ENCODE measurements around the gene SLC26A6.

DNA sequence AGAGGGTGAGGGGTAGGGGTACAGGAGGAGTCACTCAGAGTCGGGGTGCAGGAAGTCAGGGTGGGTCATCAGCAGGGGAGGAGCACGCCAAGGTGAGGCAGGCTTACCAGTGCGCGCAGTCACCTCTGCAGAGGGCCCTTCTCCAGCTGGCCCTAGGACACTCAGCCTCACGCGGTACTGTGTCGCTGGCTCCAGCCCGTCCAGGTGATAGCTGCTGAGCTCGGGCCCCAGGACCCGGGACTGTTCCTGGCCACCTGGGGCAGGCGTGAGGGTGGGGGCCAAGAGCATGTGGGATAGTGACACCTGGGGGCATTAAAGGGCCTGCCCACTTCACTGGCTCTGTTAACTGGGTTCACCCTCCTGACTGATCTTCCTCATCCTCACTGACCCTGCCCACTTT lies 47.6 kb downstream of the SLC26A6 start:
- TF ChIP-seq ATF3 (CRISPR knock-in tag; conservative IDR thresholded peaks at IDR 0.05) (no peak), FOXJ3 (CRISPR knock-in tag; IDR thresholded peaks at IDR 0.05; ENCODE audit: borderline replicate concordance) (no peak), IRF1 (CRISPR knock-in tag; IDR thresholded peaks at IDR 0.05) (no peak), TCF7 (CRISPR knock-in tag; IDR thresholded peaks at IDR 0.05; ENCODE audit: low read depth) (no peak), CREB1 (CRISPR knock-in tag; IDR thresholded peaks at IDR 0.05) (no peak), NFYB (CRISPR knock-in tag; conservative IDR thresholded peaks at IDR 0.05; ENCODE audit: low read depth) (no peak), GABPB1 (CRISPR knock-in tag; IDR thresholded peaks at IDR 0.05) (no peak), TP53 (CRISPR knock-in tag; IDR thresholded peaks at IDR 0.05) (no peak), JUN (CRISPR knock-in tag; IDR thresholded peaks at IDR 0.05) (no peak), ELF4 (CRISPR knock-in tag; IDR thresholded peaks at IDR 0.05; ENCODE audit: low read depth) (no peak)
- TF ChIP-seq, protein P1, sequence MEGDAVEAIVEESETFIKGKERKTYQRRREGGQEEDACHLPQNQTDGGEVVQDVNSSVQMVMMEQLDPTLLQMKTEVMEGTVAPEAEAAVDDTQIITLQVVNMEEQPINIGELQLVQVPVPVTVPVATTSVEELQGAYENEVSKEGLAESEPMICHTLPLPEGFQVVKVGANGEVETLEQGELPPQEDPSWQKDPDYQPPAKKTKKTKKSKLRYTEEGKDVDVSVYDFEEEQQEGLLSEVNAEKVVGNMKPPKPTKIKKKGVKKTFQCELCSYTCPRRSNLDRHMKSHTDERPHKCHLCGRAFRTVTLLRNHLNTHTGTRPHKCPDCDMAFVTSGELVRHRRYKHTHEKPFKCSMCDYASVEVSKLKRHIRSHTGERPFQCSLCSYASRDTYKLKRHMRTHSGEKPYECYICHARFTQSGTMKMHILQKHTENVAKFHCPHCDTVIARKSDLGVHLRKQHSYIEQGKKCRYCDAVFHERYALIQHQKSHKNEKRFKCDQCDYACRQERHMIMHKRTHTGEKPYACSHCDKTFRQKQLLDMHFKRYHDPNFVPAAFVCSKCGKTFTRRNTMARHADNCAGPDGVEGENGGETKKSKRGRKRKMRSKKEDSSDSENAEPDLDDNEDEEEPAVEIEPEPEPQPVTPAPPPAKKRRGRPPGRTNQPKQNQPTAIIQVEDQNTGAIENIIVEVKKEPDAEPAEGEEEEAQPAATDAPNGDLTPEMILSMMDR (IDR thresholded peaks at IDR 0.05): no peak
- TF ChIP-seq, protein P2, sequence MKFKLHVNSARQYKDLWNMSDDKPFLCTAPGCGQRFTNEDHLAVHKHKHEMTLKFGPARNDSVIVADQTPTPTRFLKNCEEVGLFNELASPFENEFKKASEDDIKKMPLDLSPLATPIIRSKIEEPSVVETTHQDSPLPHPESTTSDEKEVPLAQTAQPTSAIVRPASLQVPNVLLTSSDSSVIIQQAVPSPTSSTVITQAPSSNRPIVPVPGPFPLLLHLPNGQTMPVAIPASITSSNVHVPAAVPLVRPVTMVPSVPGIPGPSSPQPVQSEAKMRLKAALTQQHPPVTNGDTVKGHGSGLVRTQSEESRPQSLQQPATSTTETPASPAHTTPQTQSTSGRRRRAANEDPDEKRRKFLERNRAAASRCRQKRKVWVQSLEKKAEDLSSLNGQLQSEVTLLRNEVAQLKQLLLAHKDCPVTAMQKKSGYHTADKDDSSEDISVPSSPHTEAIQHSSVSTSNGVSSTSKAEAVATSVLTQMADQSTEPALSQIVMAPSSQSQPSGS (CRISPR knock-in tag; IDR thresholded peaks at IDR 0.05; ENCODE audit: borderline replicate concordance, low read depth): no peak
- TF ChIP-seq, protein P3, sequence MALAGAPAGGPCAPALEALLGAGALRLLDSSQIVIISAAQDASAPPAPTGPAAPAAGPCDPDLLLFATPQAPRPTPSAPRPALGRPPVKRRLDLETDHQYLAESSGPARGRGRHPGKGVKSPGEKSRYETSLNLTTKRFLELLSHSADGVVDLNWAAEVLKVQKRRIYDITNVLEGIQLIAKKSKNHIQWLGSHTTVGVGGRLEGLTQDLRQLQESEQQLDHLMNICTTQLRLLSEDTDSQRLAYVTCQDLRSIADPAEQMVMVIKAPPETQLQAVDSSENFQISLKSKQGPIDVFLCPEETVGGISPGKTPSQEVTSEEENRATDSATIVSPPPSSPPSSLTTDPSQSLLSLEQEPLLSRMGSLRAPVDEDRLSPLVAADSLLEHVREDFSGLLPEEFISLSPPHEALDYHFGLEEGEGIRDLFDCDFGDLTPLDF (CRISPR knock-in tag; IDR thresholded peaks at IDR 0.05): no peak
- TF ChIP-seq, protein P4, sequence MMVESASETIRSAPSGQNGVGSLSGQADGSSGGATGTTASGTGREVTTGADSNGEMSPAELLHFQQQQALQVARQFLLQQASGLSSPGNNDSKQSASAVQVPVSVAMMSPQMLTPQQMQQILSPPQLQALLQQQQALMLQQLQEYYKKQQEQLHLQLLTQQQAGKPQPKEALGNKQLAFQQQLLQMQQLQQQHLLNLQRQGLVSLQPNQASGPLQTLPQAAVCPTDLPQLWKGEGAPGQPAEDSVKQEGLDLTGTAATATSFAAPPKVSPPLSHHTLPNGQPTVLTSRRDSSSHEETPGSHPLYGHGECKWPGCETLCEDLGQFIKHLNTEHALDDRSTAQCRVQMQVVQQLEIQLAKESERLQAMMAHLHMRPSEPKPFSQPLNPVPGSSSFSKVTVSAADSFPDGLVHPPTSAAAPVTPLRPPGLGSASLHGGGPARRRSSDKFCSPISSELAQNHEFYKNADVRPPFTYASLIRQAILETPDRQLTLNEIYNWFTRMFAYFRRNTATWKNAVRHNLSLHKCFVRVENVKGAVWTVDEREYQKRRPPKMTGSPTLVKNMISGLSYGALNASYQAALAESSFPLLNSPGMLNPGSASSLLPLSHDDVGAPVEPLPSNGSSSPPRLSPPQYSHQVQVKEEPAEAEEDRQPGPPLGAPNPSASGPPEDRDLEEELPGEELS (CRISPR knock-in tag; IDR thresholded peaks at IDR 0.05): no peak

Data from WTC11 (cell line).